Gastroesophageal sphincter (tissue), 4 donors: ENCODE data around the gene AIG1. TPM values are rescaled to one million over a fixed set of nuclear protein-coding genes. Genes with fewer than 3 reads are reported as not detected.

ENCODE experiments used
- ATAC-seq: fragments of 150-250 bp; one replicate; pipeline ENCODE4 v1.9.1; 2016; ENCODE audit warnings: mild to moderate bottlenecking, moderate library complexity
- H3K27ac ChIP-seq, 4 donors: fragments of 200-600 bp; sonication (generic) in 3 of 4; 1 replicate in 3 of 4; 2 replicates in 1 of 4; pipeline ENCODE4 v1.5.1; 2016 to 2019
- H3K27me3 ChIP-seq: fragments of 200-600 bp; sonication (generic); one replicate; pipeline ENCODE4 v1.5.1; 2019
- H3K36me3 ChIP-seq, 2 donors: fragments of 200-600 bp; sonication (generic); one replicate each; pipeline ENCODE4 v1.5.1; 2019; ENCODE audit warnings: control low read depth in 1 of 2
- H3K4me1 ChIP-seq, 3 donors: fragments of 200-600 bp; sonication (generic); 1 replicate in 2 of 3; 2 replicates in 1 of 3; pipeline ENCODE4 v1.5.1; 2016 to 2019; ENCODE audit warnings: control low read depth in 2 of 3
- H3K4me3 ChIP-seq, 2 donors: fragments of 200-600 bp; sonication (generic); one replicate each; pipeline ENCODE4 v1.5.1; 2019; ENCODE audit warnings: mild to moderate bottlenecking in 1 of 2, moderate library complexity in 1 of 2
- H3K9me3 ChIP-seq, 3 donors: fragments of 200-600 bp; sonication (generic); one replicate each; pipeline ENCODE4 v1.5.1; 2017 to 2019; ENCODE audit warnings: control low read depth in 2 of 3
- CTCF ChIP-seq, 4 experiments: fragments of 200-600 bp in 2 of 4; fragments of 450-650 bp in 2 of 4; sonication (generic) in 1 of 4; IDR thresholded peaks; one replicate each; pipeline ENCODE4 v1.5.1; 2017 to 2019; ENCODE audit warnings: antibody characterized with exemption in 4 of 4, mild to moderate bottlenecking in 2 of 4, moderate library complexity in 2 of 4
- EP300 ChIP-seq: sonication (generic); formaldehyde crosslinking; IDR thresholded peaks from one replicate; pipeline ENCODE4 v1.6.1; 2017; ENCODE audit warnings: antibody characterized with exemption, mild to moderate bottlenecking
- POLR2A ChIP-seq, 2 donors: fragments of 450-650 bp; IDR thresholded peaks; one replicate each; pipeline ENCODE4 v1.6.1; 2017; ENCODE audit warnings: antibody characterized with exemption in 2 of 2, mild to moderate bottlenecking in 2 of 2, moderate library complexity in 1 of 2
- POLR2AphosphoS5 ChIP-seq: sonication (generic); formaldehyde crosslinking; IDR thresholded peaks from one replicate; pipeline ENCODE4 v1.6.1; 2017; ENCODE audit warnings: antibody characterized with exemption
- WGBS, 2 donors: methylation state at CpG; one replicate each; pipeline ENCODE4 v1.1.5; 2018; ENCODE audit warnings: low coverage in 1 of 2; 5-methylcytosine and 5-hydroxymethylcytosine counted together
- total RNA-seq, 4 donors: library from RNA; depleted of rRNA; stranded (reverse); fragments of >200 nt; gene quantifications; one replicate each; pipeline ENCODE4 v1.1.0, GENCODE V29; 2016

Gene AIG1
- total RNA-seq, 4 donors from 2014 or later: 24.0 to 42.0 (median 31.5) TPM

DNA sequence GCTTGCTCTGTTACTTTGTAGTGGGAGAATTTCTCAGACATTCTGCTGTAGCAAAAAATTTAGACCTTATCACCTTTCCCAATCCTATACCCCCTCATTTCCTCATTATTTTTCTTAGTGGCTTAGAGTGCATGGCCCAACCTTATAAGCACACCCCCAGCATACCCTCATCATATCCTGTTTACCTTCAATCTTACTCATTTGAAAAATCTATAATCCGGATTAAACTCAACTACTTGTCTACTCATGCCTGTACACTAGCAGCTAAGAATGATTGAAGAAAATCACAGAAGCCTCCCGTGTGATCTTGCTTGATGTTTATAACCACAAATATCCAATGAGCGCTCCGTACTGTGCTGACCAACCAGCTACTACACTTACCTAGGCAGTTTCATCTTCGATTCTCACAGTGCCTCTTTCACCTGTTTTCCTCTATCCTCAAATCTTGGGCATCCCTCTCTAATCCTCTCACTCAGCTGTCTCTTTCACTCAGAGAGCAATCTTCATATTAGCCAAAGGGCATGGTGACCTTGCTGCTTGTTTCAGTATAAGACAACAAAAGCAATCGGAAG, 36.6 kb downstream of the AIG1 start:
- 90 to 97% methylated on average over 5 to 6 of the region's 6 CpGs for WGBS, 2 donors
- Histone ChIP-seq H3K4me3 (no peak overlapping the region), H3K9me3 (no peaks in the 10 kb centered on the region), H3K27me3 (no peaks in the 10 kb centered on the region), H3K36me3 (no peaks in the 10 kb centered on the region), H3K27ac (no peak overlapping the region), H3K4me1 (no peaks in the 10 kb centered on the region)
- TF ChIP-seq CTCF (IDR thresholded peaks at IDR 0.05) (no peak), EP300 (no peak), POLR2A (IDR thresholded peaks at IDR 0.05) (no peak), POLR2AphosphoS5 (no peak)
- no peak for ATAC-seq

- Histone ChIP-seq H3K36me3 (no peaks in the 10 kb centered on the region), H3K27ac (no peak overlapping the region), H3K4me1 (no peaks in the 10 kb centered on the region), H3K4me3 (no peak overlapping the region), H3K9me3 (no peaks in the 10 kb centered on the region), H3K27me3 (no peaks in the 10 kb centered on the region)
- 91 to 92% methylated on average over 2 of the region's 2 CpGs for WGBS, 2 donors
- no peak for TF ChIP-seq CTCF (IDR thresholded peaks at IDR 0.05)
- no peak for TF ChIP-seq POLR2AphosphoS5
- no peak for TF ChIP-seq POLR2A (IDR thresholded peaks at IDR 0.05)
- no peak for TF ChIP-seq EP300
- no peak for ATAC-seq
Observed at GRCh38 chr6:143098054-143098671, 37.5 kb downstream of the AIG1 start.

GRCh38 chr6:143099647-143100046, 39.0 kb downstream of the AIG1 start:
- Histone ChIP-seq H3K27me3 (no peaks in the 10 kb centered on the region), H3K4me3 (no peak overlapping the region), H3K4me1 (no peaks in the 10 kb centered on the region), H3K27ac (no peak overlapping the region), H3K9me3 (no peaks in the 10 kb centered on the region), H3K36me3 (no peaks in the 10 kb centered on the region)
- TF ChIP-seq POLR2A (IDR thresholded peaks at IDR 0.05) (no peak), POLR2AphosphoS5 (no peak), EP300 (no peak), CTCF (IDR thresholded peaks at IDR 0.05) (no peak)
- 83 to 94% methylated on average over 2 of the region's 2 CpGs for WGBS, 2 donors
- ATAC-seq: no peak

DNA sequence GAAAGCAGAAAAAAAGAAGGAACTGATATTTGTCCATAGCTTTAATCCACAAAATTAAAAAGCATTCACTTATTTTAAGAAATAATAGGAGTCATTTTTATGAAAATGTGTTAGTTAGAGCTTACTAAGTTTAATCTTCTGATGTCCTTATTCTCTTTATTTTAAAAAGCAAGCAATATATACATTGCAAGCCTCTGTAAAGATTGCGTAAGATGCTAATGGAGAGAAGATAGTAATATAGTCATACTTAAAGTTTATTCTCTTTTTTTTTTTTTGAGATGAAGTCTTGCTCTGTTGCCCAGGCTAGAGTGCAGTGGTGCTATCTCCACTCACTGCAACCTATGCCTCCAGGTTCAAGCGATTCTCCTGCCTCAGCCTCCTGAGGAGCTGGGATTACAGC, 39.7 kb downstream of the AIG1 start:
- WGBS, 2 donors: 100% methylated on average over 1 to 2 of the region's 2 CpGs
- Histone ChIP-seq H3K4me3 (no peak overlapping the region), H3K9me3 (no peaks in the 10 kb centered on the region), H3K36me3 (no peaks in the 10 kb centered on the region), H3K4me1 (no peaks in the 10 kb centered on the region), H3K27ac (no peak overlapping the region), H3K27me3 (no peaks in the 10 kb centered on the region)
- no peak for TF ChIP-seq CTCF (IDR thresholded peaks at IDR 0.05)
- TF ChIP-seq POLR2A (IDR thresholded peaks at IDR 0.05): no peak
- no peak for TF ChIP-seq EP300
- TF ChIP-seq POLR2AphosphoS5: no peak
- no peak for ATAC-seq

- Histone ChIP-seq H3K36me3 (no peaks in the 10 kb centered on the region), H3K4me1 (peaks cover 0 to 18% (median 0%) of the 10 kb centered on the region in 3 donors), H3K27me3 (no peaks in the 10 kb centered on the region), H3K27ac (no peak overlapping the region), H3K9me3 (no peaks in the 10 kb centered on the region), H3K4me3 (no peak overlapping the region)
- no peak for TF ChIP-seq CTCF (IDR thresholded peaks at IDR 0.05)
- 17 to 45% methylated on average over 1 of the region's 1 CpG for WGBS, 2 donors
- ATAC-seq: no peak
Observed at GRCh38 chr6:143103916-143104315, 43.2 kb downstream of the AIG1 start.
